Calu3 (cell line): Measurements from ENCODE around the gene DYNC2LI1. TPM values are rescaled to one million over a fixed set of nuclear protein-coding genes. Genes with fewer than 3 reads are reported as not detected.

ENCODE experiments used
- BruUV-seq: library from RNA; stranded (reverse); fragments of 400-500 nt; replicated peaks from 2 replicates; lab custom pipeline; 2021; lab: Mats Ljungman, UMichigan
- CTCF ChIA-PET: fragments of 300-600 bp; sonication (Branson Sonifier 250); formaldehyde crosslinking; loops from one replicate; lab custom pipeline; 2022; ENCODE audit warnings: antibody characterized with exemption; lab: Charles Lee
- DNase-seq: peaks from one replicate; pipeline ENCODE4 v3.0.0; 2022
- H3K27ac Mint-ChIP-seq: one replicate; pipeline ENCODE4 v1.8.0; 2022; ENCODE audit warnings: mixed read lengths; ENCODE audit not compliant: unreplicated experiment
- H3K27me3 Mint-ChIP-seq: one replicate; pipeline ENCODE4 v1.8.0; 2022; ENCODE audit warnings: mixed read lengths; ENCODE audit not compliant: unreplicated experiment
- H3K36me3 Mint-ChIP-seq: one replicate; pipeline ENCODE4 v1.8.0; 2022; ENCODE audit warnings: mild to moderate bottlenecking, moderate library complexity, mixed read lengths; ENCODE audit not compliant: insufficient read depth, unreplicated experiment
- H3K4me1 Mint-ChIP-seq: one replicate; pipeline ENCODE4 v1.8.0; 2022; ENCODE audit warnings: mild to moderate bottlenecking, low read depth, mixed read lengths; ENCODE audit not compliant: unreplicated experiment
- H3K4me3 Mint-ChIP-seq: one replicate; pipeline ENCODE4 v1.8.0; 2022; ENCODE audit warnings: mild to moderate bottlenecking, low read depth, moderate library complexity, mixed read lengths; ENCODE audit not compliant: unreplicated experiment
- H3K9me3 Mint-ChIP-seq: one replicate; pipeline ENCODE4 v1.8.0; 2022; ENCODE audit warnings: low read depth, mixed read lengths; ENCODE audit not compliant: unreplicated experiment
- CTCF ChIP-seq: fragments of 200-600 bp; IDR thresholded peaks from one replicate; pipeline ENCODE4 v1.8.0; 2022; ENCODE audit warnings: antibody characterized with exemption; ENCODE audit not compliant: unreplicated experiment
- intact Hi-C: fragments of 100-400 bp; cut with micrococcal nuclease; formaldehyde crosslinking; loops from one replicate; pipeline ENCODE4 v1.10.0; 2022; ENCODE audit not compliant: unreplicated experiment
- total RNA-seq: library from RNA; stranded (reverse); gene quantifications from 2 replicates; pipeline ENCODE4 v1.2.3, GENCODE V29; 2022

DYNC2LI1 gene
- total RNA-seq, 1 experiment from 2014 or later: 20.0 TPM

GRCh38 chr2:43762286-43762685, 11.6 kb upstream of the DYNC2LI1 start:
- TF ChIP-seq CTCF: no peak
- no TSS peak for BruUV-seq
- H3K27ac Mint-ChIP-seq: no peak overlapping the region
- H3K27me3 Mint-ChIP-seq: no peaks in the 10 kb centered on the region
- DNase-seq: no peak
- H3K36me3 Mint-ChIP-seq: peaks cover 4% of the 10 kb centered on the region
- CTCF ChIA-PET: no interaction called here
- peaks cover 35% of the 10 kb centered on the region for H3K4me1 Mint-ChIP-seq
- no peaks in the 10 kb centered on the region for H3K9me3 Mint-ChIP-seq
- H3K4me3 Mint-ChIP-seq: no peak overlapping the region
- intact Hi-C loops: no loop called here

GRCh38 chr2:43763091-43763490, 10.7 kb upstream of the DYNC2LI1 start:
- no TSS peak for BruUV-seq
- CTCF ChIA-PET: interaction anchor here (0.6 kb wide), 1 partner anchor 128 kb away, joined by 4 read pairs; no protein-coding TSS in a partner anchor
- Mint-ChIP-seq H3K9me3 (no peaks in the 10 kb centered on the region), H3K4me1 (peaks cover 35% of the 10 kb centered on the region), H3K27me3 (no peaks in the 10 kb centered on the region), H3K27ac (no peak overlapping the region), H3K4me3 (no peak overlapping the region), H3K36me3 (peaks cover 4% of the 10 kb centered on the region)
- no peak for DNase-seq
- intact Hi-C loops: no loop called here
- TF ChIP-seq CTCF: no peak

GRCh38 chr2:43764086-43764705, 9.6 kb upstream of the DYNC2LI1 start:
- BruUV-seq: no TSS peak

GRCh38 chr2:43766006-43766405, 7.8 kb upstream of the DYNC2LI1 start:
- Mint-ChIP-seq H3K27ac (no peak overlapping the region), H3K9me3 (no peaks in the 10 kb centered on the region), H3K4me3 (no peak overlapping the region), H3K4me1 (peaks cover 20% of the 10 kb centered on the region), H3K36me3 (peaks cover 4% of the 10 kb centered on the region), H3K27me3 (no peaks in the 10 kb centered on the region)
- DNase-seq: no peak
- CTCF ChIA-PET: no interaction called here
- intact Hi-C loops: no loop called here
- no TSS peak for BruUV-seq
- TF ChIP-seq CTCF: no peak

More at GRCh38 chr2:43764086-43764705, 9.6 kb upstream of the DYNC2LI1 start:
- Mint-ChIP-seq H3K36me3 (peaks cover 4% of the 10 kb centered on the region), H3K9me3 (no peaks in the 10 kb centered on the region), H3K27ac (no peak overlapping the region), H3K4me1 (peaks cover 27% of the 10 kb centered on the region), H3K27me3 (no peaks in the 10 kb centered on the region), H3K4me3 (no peak overlapping the region)
- no peak for DNase-seq
- TF ChIP-seq CTCF: no peak
- intact Hi-C loops: no loop called here
- CTCF ChIA-PET: no interaction called here
